PC-9 (cell line): ENCODE results near the gene NAALAD2. TPM values are rescaled to one million over a fixed set of nuclear protein-coding genes. Genes with fewer than 3 reads are reported as not detected.

Source experiments
- BruUV-seq: library from RNA; stranded (reverse); fragments of 400-500 nt; replicated peaks from 2 replicates; lab custom pipeline; 2021; lab: Mats Ljungman, UMichigan
- CTCF ChIA-PET: fragments of 300-600 bp; sonication (Branson Sonifier 250); formaldehyde crosslinking; loops from one replicate; lab custom pipeline; 2022; ENCODE audit warnings: antibody characterized with exemption; lab: Charles Lee
- POLR2A ChIA-PET: fragments of 300-600 bp; sonication (Branson Sonifier 250); formaldehyde crosslinking; loops from one replicate; lab custom pipeline; 2022; ENCODE audit warnings: antibody characterized with exemption; ENCODE audit not compliant: unreplicated experiment; lab: Charles Lee
- DNase-seq, 2 experiments: peaks; one replicate each; pipeline versions ENCODE4 v3.0.0 to v3.0.0-alpha.2; 2015 to 2022; ENCODE audit warnings: mixed read lengths in 1 of 2
- H2AFZ ChIP-seq: fragments of 200-600 bp; sonication (generic); 2 replicates; pipeline ENCODE4 v1.8.1; 2017; ENCODE audit warnings: antibody characterized with exemption
- H3F3A ChIP-seq: fragments of 200-600 bp; sonication (generic); 2 replicates; pipeline ENCODE4 v1.8.1; 2017; ENCODE audit warnings: antibody characterized with exemption, mild to moderate bottlenecking, low read depth; ENCODE audit not compliant: insufficient read depth
- H3K27ac ChIP-seq: fragments of 200-600 bp; sonication (generic); 2 replicates; pipeline ENCODE4 v1.6.1; 2016; ENCODE audit warnings: mixed run types
- H3K27me3 ChIP-seq: fragments of 200-600 bp; sonication (generic); 2 replicates; pipeline ENCODE4 v1.6.1; 2016; ENCODE audit warnings: low read depth, mixed run types; ENCODE audit not compliant: insufficient read depth
- H3K36me3 ChIP-seq: fragments of 200-600 bp; sonication (generic); 2 replicates; pipeline ENCODE4 v1.6.1; 2016; ENCODE audit warnings: low read depth, mixed run types
- H3K4me1 ChIP-seq: fragments of 200-600 bp; sonication (generic); replicated peaks from 2 replicates; pipeline ENCODE4 v1.6.1; 2016; ENCODE audit warnings: mixed run types; ENCODE audit not compliant: insufficient read depth
- H3K4me2 ChIP-seq: fragments of 200-600 bp; sonication (generic); 2 replicates; pipeline ENCODE4 v1.6.1; 2017; ENCODE audit warnings: mixed run types
- H3K4me3 ChIP-seq: fragments of 200-600 bp; sonication (generic); 2 replicates; pipeline ENCODE4 v1.6.1; 2016; ENCODE audit warnings: mixed run types
- H3K79me2 ChIP-seq: fragments of 200-600 bp; sonication (generic); 2 replicates; pipeline ENCODE4 v1.6.1; 2017; ENCODE audit warnings: low read depth, mixed run types
- H3K9me2 ChIP-seq: fragments of 200-600 bp; sonication (generic); 2 replicates; pipeline ENCODE4 v1.8.1; 2017; ENCODE audit warnings: mild to moderate bottlenecking; ENCODE audit not compliant: insufficient read depth
- H3K9me3 ChIP-seq: fragments of 200-600 bp; sonication (generic); 2 replicates; pipeline ENCODE4 v1.8.1; 2016; ENCODE audit warnings: low read depth; ENCODE audit not compliant: insufficient read depth
- H4K20me1 ChIP-seq: fragments of 200-600 bp; sonication (generic); 2 replicates; pipeline ENCODE4 v1.8.1; 2017; ENCODE audit not compliant: insufficient read depth
- CTCF ChIP-seq: fragments of 200-600 bp; sonication (generic); conservative IDR thresholded peaks from 2 replicates; pipeline ENCODE4 v1.6.1; 2017; ENCODE audit warnings: mixed run types, antibody characterized with exemption, mild to moderate bottlenecking, moderate library complexity
- EZH2 ChIP-seq: fragments of 200-600 bp; sonication (generic); IDR thresholded peaks from 2 replicates; pipeline ENCODE4 v1.8.0; 2017; ENCODE audit warnings: antibody characterized with exemption, low read depth
- intact Hi-C: fragments of 100-400 bp; cut with micrococcal nuclease; formaldehyde crosslinking; loops from one replicate; pipeline ENCODE4 v1.10.0; 2022; ENCODE audit not compliant: unreplicated experiment
- total RNA-seq: library from RNA; stranded (reverse); gene quantifications from 2 replicates; pipeline ENCODE4 v1.2.3, GENCODE V29; 2021

NAALAD2 gene
- total RNA-seq, 1 experiment from 2014 or later = not detected

DNA sequence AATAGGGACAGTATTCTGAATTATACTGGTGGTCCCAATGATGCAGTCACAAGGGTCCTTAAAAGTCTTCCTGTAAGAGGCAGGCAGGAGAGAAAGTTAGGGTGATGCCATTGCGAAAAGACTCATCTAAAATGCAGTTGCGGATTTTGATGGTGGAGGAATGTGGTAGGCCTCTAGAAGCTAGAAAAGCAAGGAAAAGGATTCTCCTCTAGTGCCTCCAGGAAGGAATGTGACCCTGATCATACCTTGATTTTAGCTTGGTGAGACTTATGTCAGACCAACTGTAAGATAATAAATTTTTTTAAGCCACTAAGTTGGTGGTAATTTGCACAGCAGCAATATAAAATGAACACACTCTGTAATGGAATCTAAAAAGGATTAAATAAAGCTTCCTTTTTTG lies 54.5 kb downstream of the NAALAD2 start:
- POLR2A ChIA-PET = no interaction called here
- H3F3A ChIP-seq = no peaks in the 10 kb centered on the region
- no peaks in the 10 kb centered on the region for H3K79me2 ChIP-seq
- H3K36me3 ChIP-seq = 0 out of 2 replicates have a peak, but pooled peaks cover 3% of the 10 kb centered on the region
- H3K27ac ChIP-seq = no peak overlapping the region
- H3K4me3 ChIP-seq = no peak overlapping the region
- CTCF ChIA-PET = no interaction called here
- H3K9me3 ChIP-seq = no peaks in the 10 kb centered on the region
- no peak for DNase-seq
- TF ChIP-seq EZH2 = no peak
- no peak for TF ChIP-seq CTCF
- no peak overlapping the region for H3K4me2 ChIP-seq
- H2AFZ ChIP-seq = no peak overlapping the region
- no peaks in the 10 kb centered on the region for H3K4me1 ChIP-seq
- BruUV-seq = no TSS peak
- intact Hi-C loops = no loop called here
- no peaks in the 10 kb centered on the region for H3K27me3 ChIP-seq
- no peaks in the 10 kb centered on the region for H4K20me1 ChIP-seq
- no peaks in the 10 kb centered on the region for H3K9me2 ChIP-seq

DNA sequence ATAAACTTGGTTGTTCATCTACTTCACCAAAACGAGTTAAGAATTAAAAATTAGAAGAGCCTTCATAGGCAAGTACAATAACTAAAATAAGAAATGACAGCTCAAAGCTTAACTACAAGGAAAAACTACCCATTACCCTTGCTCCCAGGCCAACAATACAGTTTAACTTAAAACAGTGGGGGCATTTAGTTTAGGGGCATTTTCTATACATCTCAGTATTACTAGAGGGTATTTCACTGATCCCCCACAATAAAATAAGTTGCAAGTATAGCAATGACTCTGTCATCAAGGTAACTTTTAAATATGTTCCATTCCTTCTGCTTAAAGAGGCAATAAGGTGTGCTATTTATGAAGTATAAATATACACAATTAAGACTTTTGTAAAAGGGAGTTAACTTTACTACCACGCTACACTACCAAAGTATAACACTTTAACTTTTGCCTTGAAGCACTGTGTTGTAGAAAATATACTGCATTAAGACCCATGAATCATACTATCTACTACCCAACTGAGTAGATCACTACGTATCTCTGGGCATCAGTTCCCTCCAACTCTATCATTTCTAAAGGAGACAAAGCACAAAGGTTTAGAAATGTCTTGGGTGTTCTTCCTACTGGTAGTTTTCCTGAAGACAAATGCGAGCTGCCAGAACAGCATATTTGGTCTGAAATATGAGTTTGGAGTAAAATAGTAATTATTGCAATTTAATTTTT lies 58.6 kb downstream of the NAALAD2 start:
- ChIA-PET POLR2A (no interaction called here), CTCF (no interaction called here)
- Histone ChIP-seq H3K4me3 (no peak overlapping the region), H3K9me2 (no peaks in the 10 kb centered on the region), H3K27ac (no peak overlapping the region), H2AFZ (no peak overlapping the region), H3K36me3 (0 out of 2 replicates have a peak, but pooled peaks cover 3% of the 10 kb centered on the region), H4K20me1 (no peaks in the 10 kb centered on the region), H3K27me3 (no peaks in the 10 kb centered on the region), H3K79me2 (no peaks in the 10 kb centered on the region), H3F3A (no peaks in the 10 kb centered on the region), H3K4me1 (no peaks in the 10 kb centered on the region), H3K9me3 (no peaks in the 10 kb centered on the region), H3K4me2 (no peak overlapping the region)
- intact Hi-C loops = no loop called here
- no TSS peak for BruUV-seq
- DNase-seq = no peak
- TF ChIP-seq EZH2 (no peak), CTCF (no peak)

DNA sequence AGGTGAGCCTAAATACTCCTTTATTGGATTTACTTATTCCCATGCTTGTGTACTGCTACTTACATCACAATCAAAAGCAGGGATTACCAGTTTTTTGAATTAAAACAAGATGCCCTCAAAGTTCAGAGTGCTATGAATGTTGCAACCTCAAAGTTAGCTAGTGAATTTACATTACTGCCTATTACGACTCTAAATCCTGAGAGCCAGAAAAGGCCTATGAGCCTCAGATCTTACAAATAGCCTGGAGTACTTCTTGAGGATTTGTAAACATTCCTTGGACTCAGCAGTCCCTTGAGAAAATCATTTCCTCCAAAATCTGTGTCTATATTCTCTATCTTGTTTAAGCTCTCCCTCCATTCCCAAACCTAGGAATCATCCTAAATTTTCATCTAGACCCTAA lies 62.9 kb downstream of the NAALAD2 start:
- H3K9me2 ChIP-seq = no peaks in the 10 kb centered on the region
- H3K27ac ChIP-seq = no peak overlapping the region
- H2AFZ ChIP-seq = no peak overlapping the region
- no peaks in the 10 kb centered on the region for H3K79me2 ChIP-seq
- no TSS peak for BruUV-seq
- H3K4me2 ChIP-seq = no peak overlapping the region
- H4K20me1 ChIP-seq = no peaks in the 10 kb centered on the region
- no peak for DNase-seq
- H3K27me3 ChIP-seq = no peaks in the 10 kb centered on the region
- no peak for TF ChIP-seq CTCF
- no peak for TF ChIP-seq EZH2
- no peaks in the 10 kb centered on the region for H3K9me3 ChIP-seq
- no peaks in the 10 kb centered on the region for H3F3A ChIP-seq
- intact Hi-C loops = no loop called here
- POLR2A ChIA-PET = no interaction called here
- peaks cover 11% of the 10 kb centered on the region for H3K36me3 ChIP-seq
- CTCF ChIA-PET = no interaction called here
- H3K4me1 ChIP-seq = no peaks in the 10 kb centered on the region
- H3K4me3 ChIP-seq = no peak overlapping the region
